Stimulated activated CD4-positive, alpha-beta T cell treated with anti-CD3 and anti-CD28 coated beads, Interleukin-4, amount 100 ng/mL, for 48 hours (primary cell): ENCODE measurements around the gene SLC25A38.
"Not testable (repeated sequence)": the region's sequence is repeated elsewhere in the genome, so short reads cannot be mapped to it uniquely, and the experiment has no call there.

Experiments used
- DNase-seq, 2 donors: peaks; one replicate each; pipeline ENCODE4 v3.0.0-alpha.2; 2020; ENCODE audit warnings: low read depth in 2 of 2

Gene SLC25A38, protein sequence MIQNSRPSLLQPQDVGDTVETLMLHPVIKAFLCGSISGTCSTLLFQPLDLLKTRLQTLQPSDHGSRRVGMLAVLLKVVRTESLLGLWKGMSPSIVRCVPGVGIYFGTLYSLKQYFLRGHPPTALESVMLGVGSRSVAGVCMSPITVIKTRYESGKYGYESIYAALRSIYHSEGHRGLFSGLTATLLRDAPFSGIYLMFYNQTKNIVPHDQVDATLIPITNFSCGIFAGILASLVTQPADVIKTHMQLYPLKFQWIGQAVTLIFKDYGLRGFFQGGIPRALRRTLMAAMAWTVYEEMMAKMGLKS

DNA sequence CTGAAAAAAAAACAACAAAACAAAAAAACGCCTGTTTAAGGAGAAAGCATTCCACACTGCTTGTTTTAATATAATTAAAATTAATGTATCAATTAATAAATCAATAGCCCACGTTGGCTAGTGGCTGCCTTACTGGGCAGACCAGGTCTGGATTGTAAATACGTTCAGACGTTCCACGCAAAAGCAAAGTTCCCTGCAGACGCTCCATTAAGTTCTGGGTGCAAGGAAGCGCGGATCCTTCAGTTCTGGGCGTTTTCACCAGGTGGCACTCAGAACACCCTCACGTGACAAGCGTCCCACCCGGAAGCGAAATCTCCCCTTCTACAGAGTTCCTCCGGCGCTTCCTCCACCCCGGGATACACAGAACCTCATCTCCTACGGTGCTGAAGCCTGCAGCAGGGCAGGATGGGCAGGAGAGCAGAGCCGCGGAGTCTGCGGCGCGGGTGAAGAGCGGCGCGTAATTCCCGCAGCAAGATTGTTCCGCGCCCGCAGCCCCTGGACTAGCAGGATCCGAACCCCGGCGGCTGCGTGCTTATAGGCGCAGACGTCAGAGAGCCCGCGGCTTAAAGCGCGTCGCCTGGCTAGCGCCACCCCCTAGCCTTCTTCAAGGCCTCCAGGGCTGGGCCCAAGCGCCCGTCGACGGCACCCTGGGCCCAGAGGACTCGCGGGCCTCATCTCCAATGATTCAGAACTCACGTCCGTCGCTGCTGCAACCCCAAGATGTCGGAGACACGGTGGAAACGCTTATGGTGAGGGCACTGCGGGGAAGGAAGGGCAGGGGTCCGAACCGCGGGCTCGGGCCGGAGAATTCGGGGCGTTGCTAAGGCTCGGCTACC is at the start of gene SLC25A38:
SLC25A38 (plus strand) TSS at position 326 of the 836 bp plus-strand sequence; CDS start at position 681, 355 bp downstream.
- DNase-seq = peak; percentile 68 to 78

- DNase-seq = no peak
Measured at GRCh38 chr3:39333607-39334006, 49.6 kb upstream of the SLC25A38 start.

DNA sequence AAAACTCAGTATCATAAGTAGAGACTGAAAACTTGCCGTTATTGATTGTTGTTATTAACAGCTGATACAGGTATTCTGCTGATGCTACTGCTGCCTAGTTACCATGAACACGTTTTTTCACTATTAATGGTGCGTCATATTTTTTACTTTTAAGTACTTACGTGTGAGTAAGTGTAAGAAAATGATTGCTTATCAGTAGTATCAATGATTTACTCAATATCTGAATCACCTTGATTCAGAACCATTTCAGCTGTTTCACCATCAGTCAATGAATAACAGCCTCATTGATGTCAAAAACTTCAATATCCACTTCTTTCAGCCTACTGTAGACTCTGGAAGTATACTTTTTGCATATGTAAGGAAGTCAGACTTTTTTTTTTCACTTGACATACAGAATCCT is 49.0 kb upstream of the SLC25A38 start:
- DNase-seq = no peak

GRCh38 chr3:39338201-39338600 is 45.0 kb upstream of the SLC25A38 start:
- no peak for DNase-seq

DNA sequence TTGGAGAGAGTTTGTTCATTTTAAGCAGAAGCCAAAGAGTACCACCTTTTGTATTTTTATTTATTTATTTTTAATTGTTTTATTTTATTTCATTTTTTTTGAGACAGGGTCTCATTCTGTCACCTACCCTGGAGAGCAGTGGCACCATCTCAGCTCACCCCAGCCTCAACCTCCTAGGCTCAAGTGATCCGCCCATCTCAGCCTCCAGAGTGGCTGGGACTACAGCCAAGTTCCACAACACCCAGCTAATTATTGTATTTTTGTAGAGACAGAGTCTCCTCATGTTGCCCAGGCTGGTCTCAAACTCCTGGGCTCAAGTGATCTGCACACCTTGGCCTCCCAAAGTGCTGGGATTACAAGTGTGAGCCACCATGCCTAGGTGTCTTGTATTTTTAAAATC is 44.1 kb upstream of the SLC25A38 start:
- DNase-seq = no peak

GRCh38 chr3:39343076-39343717 is 40.0 kb upstream of the SLC25A38 start:
- no peak for DNase-seq

GRCh38 chr3:39343760-39344159 is 39.4 kb upstream of the SLC25A38 start:
- DNase-seq = no peak

- no peak for DNase-seq
Measured at GRCh38 chr3:39344746-39345344, 38.3 kb upstream of the SLC25A38 start.

- DNase-seq = no peak
Measured at GRCh38 chr3:39346785-39347585, 36.2 kb upstream of the SLC25A38 start.

GRCh38 chr3:39347586-39347876 is 35.6 kb upstream of the SLC25A38 start:
- DNase-seq = no peak

DNA sequence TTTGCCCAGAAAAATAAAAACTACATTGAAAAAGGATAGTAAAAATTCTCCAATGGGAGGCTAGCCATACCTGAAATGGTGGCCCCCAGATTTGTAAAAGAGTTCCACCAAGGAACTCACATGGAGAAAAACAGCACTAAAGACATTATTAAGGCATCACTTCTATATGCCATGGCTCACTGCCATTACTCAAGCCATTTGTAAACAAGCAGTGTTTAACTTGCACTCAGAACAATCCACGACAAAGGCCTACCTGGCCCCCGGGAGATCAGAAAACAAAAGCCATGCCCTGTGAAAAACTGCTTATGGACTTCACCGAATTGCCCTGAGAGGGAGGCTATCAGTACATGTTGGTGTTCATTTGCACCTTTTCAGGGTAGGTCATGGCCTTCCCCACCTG is 34.1 kb upstream of the SLC25A38 start:
- DNase-seq = no peak

DNA sequence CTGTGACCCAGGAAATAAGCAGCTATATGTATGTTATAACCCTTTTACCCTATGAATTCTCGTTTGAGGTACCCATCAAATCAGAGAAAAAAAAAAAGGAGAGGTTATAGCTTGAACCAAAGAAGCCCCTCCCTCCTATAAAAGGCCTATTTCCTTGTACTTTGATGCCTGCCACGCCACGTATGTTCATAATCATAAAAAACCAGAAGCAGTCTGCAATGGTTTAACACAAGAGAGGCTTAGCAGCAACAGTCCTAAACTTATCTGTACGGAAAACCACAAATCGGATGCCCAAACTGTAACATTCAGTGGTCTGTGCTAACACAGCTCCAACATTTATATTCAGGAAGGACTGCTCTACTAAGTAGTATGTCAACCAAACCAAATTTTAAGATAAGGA is 32.5 kb upstream of the SLC25A38 start:
- no peak for DNase-seq

- not testable (repeated sequence) for DNase-seq
Measured at GRCh38 chr3:39351134-39351533, 32.0 kb upstream of the SLC25A38 start.

GRCh38 chr3:39353168-39353927 is 29.8 kb upstream of the SLC25A38 start:
- DNase-seq = not testable (repeated sequence)

GRCh38 chr3:39358333-39358732 is 24.8 kb upstream of the SLC25A38 start:
- no peak for DNase-seq

DNA sequence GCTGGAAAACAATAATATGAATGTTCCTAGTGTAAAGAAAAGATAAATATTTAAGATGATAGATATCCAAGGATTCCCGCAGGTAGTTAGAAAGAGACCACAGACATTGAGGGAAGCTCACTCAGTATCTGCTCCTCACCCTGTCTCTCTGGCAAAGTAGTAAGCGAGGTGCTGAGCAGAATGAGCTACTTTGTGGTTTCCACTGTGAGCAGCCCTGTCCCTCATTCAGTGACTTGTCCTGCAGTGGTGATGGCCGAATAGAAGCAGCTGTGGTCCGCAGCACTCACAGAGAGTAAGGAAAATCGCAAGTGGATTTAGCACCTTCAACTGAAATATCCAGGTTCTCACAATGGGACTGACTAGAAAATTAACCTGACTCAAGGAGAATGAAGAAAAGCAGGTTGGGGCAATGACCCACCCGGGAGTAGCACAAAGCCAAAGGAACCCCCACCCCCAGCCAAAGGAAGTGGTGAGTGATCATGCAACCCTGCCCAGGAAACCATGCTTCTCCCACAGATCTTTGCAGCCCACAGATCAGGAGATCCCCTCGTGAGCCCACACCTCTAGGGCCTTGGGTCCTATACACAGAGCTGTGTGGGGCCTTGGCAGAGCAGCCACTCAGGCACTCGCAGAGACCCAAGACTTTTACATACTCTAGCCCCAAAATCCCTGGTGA is 21.8 kb upstream of the SLC25A38 start:
- peak in 1 of 2 donors; percentile 30 for DNase-seq

- no peak for DNase-seq
Measured at GRCh38 chr3:39362192-39362591, 21.0 kb upstream of the SLC25A38 start.

- no peak for DNase-seq
Measured at GRCh38 chr3:39362812-39363211, 20.4 kb upstream of the SLC25A38 start.

GRCh38 chr3:39370450-39370849 is 12.7 kb upstream of the SLC25A38 start:
- DNase-seq = not testable (repeated sequence)

DNA sequence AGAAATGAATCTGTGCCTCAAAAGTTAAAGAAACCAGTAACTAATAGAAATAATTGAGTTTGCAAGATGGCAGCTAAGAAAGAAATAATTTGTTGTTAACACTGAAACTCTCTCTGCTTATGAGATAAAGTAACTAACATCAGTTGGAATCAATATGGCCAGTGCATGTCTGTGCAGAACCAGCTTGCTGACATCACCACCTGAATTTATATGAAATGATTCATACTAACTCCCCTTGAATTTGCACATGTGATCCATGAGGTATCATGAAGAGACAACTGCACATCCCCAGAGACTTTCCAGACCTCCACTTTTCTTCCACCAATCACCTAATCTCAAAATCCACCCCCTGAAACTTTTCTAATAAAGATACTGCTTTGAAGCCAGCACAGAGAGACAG is 10.3 kb upstream of the SLC25A38 start:
- DNase-seq = no peak
